OCI-LY1 (cell line): Measurements from ENCODE around the gene TENM4.

Experiments used
- H2AFZ ChIP-seq: fragments of 200-600 bp; sonication (generic), shearing (Covaris generic); 2 replicates; pipeline ENCODE4 v1.6.0; 2014; ENCODE audit warnings: antibody characterized with exemption, mild to moderate bottlenecking, low read length
- H3F3A ChIP-seq: fragments of 200-600 bp; sonication (generic), shearing (Covaris generic); 2 replicates; pipeline ENCODE4 v1.6.0; 2014; ENCODE audit warnings: mild to moderate bottlenecking, antibody characterized with exemption, low read length, moderate library complexity; ENCODE audit not compliant: insufficient read depth
- H3K27ac ChIP-seq: fragments of 200-600 bp; sonication (generic); 2 replicates; pipeline ENCODE4 v1.5.1; 2014; ENCODE audit warnings: low read length, mixed run types, mild to moderate bottlenecking, low read depth; ENCODE audit not compliant: poor library complexity, severe bottlenecking
- H3K27me3 ChIP-seq: fragments of 200-600 bp; sonication (generic); 2 replicates; pipeline ENCODE4 v1.6.0; 2014; ENCODE audit warnings: antibody characterized with exemption, mild to moderate bottlenecking, low read length, moderate library complexity; ENCODE audit not compliant: insufficient read depth
- H3K36me3 ChIP-seq: fragments of 200-600 bp; sonication (generic); 2 replicates; pipeline ENCODE4 v1.6.1; 2014; ENCODE audit warnings: mild to moderate bottlenecking, antibody characterized with exemption, low read length, moderate library complexity, mixed read lengths; ENCODE audit not compliant: insufficient read depth
- H3K4me1 ChIP-seq: fragments of 200-600 bp; sonication (generic); 2 replicates; pipeline ENCODE4 v1.5.1; 2014; ENCODE audit warnings: mild to moderate bottlenecking, low read length, moderate library complexity; ENCODE audit not compliant: insufficient read depth, severe bottlenecking
- H3K4me2 ChIP-seq: fragments of 200-600 bp; sonication (generic), shearing (Covaris generic); 2 replicates; pipeline ENCODE4 v1.6.1; 2014; ENCODE audit warnings: low read length
- H3K4me3 ChIP-seq: fragments of 200-600 bp; sonication (generic); 2 replicates; pipeline ENCODE4 v1.5.1; 2014; ENCODE audit warnings: low read length, low read depth, mild to moderate bottlenecking, mixed read lengths; ENCODE audit not compliant: poor library complexity, severe bottlenecking
- H3K79me2 ChIP-seq: fragments of 200-600 bp; shearing (Covaris generic); 2 replicates; pipeline ENCODE4 v1.6.1; 2016; ENCODE audit warnings: mixed run types, low read length, mixed read lengths; ENCODE audit not compliant: insufficient read depth
- H3K9ac ChIP-seq: fragments of 200-600 bp; sonication (generic), shearing (Covaris generic); 2 replicates; pipeline ENCODE4 v1.6.1; 2014; ENCODE audit warnings: mild to moderate bottlenecking, low read length, mixed read lengths
- H3K9me2 ChIP-seq: fragments of 200-600 bp; sonication (generic), shearing (Covaris generic); 2 replicates; pipeline ENCODE4 v1.6.1; 2014; ENCODE audit warnings: low read depth, mild to moderate bottlenecking, low read length, mixed read lengths
- H3K9me3 ChIP-seq: fragments of 200-600 bp; shearing (Covaris generic); 2 replicates; pipeline ENCODE4 v1.6.1; 2014; ENCODE audit warnings: low read length, mixed read lengths
- H4K20me1 ChIP-seq: fragments of 200-600 bp; sonication (generic), shearing (Covaris generic); 2 replicates; pipeline ENCODE4 v1.6.0; 2016; ENCODE audit warnings: mild to moderate bottlenecking, low read length; ENCODE audit not compliant: insufficient read depth
- EZH2 ChIP-seq: fragments of 200-600 bp; sonication (generic), shearing (Covaris generic); IDR thresholded peaks from 2 replicates; pipeline ENCODE4 v1.8.0; 2017; ENCODE audit warnings: borderline replicate concordance, mixed run types, mild to moderate bottlenecking, antibody characterized with exemption, low read length, moderate library complexity, mixed read lengths
- TF ChIP-seq, protein P1 (sequence below): fragments of 200-600 bp; sonication (generic), shearing (Covaris generic); IDR thresholded peaks from 2 replicates; pipeline ENCODE4 v1.5.1; 2017; ENCODE audit warnings: mild to moderate bottlenecking, antibody characterized with exemption, low read length, moderate library complexity, mixed read lengths

Gene TENM4

DNA sequence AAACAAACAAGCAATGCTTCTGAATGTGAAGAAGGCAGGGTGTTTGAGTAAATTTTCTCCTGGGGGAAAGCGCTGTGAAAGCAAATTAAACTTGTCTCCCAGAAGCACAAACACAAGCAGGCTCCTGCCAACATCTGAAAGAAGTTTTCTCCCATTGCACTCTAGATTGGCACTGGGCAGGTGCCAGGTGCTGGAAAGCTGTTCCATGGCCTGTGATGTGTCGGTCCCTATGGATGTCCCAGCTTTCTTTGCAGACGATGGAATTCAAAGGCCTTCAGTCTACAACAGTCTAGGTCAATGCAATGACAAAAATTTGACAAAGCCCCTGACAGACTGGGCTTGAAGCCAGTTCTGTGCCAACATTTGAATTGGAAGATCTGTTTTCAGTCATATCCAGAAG lies 620.1 kb downstream of the TENM4 start:
- no peak for TF ChIP-seq EZH2
- TF ChIP-seq, protein P1, sequence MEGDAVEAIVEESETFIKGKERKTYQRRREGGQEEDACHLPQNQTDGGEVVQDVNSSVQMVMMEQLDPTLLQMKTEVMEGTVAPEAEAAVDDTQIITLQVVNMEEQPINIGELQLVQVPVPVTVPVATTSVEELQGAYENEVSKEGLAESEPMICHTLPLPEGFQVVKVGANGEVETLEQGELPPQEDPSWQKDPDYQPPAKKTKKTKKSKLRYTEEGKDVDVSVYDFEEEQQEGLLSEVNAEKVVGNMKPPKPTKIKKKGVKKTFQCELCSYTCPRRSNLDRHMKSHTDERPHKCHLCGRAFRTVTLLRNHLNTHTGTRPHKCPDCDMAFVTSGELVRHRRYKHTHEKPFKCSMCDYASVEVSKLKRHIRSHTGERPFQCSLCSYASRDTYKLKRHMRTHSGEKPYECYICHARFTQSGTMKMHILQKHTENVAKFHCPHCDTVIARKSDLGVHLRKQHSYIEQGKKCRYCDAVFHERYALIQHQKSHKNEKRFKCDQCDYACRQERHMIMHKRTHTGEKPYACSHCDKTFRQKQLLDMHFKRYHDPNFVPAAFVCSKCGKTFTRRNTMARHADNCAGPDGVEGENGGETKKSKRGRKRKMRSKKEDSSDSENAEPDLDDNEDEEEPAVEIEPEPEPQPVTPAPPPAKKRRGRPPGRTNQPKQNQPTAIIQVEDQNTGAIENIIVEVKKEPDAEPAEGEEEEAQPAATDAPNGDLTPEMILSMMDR = no peak
- Histone ChIP-seq H3K9ac (no peak overlapping the region), H3K36me3 (no peaks in the 10 kb centered on the region), H3K27ac (no peak overlapping the region), H3F3A (no peaks in the 10 kb centered on the region), H3K27me3 (no peaks in the 10 kb centered on the region), H4K20me1 (no peaks in the 10 kb centered on the region), H3K4me2 (no peak overlapping the region), H3K9me2 (no peaks in the 10 kb centered on the region), H3K4me3 (no peak overlapping the region), H3K4me1 (no peaks in the 10 kb centered on the region), H3K79me2 (no peaks in the 10 kb centered on the region), H3K9me3 (no peaks in the 10 kb centered on the region), H2AFZ (no peak overlapping the region)

DNA sequence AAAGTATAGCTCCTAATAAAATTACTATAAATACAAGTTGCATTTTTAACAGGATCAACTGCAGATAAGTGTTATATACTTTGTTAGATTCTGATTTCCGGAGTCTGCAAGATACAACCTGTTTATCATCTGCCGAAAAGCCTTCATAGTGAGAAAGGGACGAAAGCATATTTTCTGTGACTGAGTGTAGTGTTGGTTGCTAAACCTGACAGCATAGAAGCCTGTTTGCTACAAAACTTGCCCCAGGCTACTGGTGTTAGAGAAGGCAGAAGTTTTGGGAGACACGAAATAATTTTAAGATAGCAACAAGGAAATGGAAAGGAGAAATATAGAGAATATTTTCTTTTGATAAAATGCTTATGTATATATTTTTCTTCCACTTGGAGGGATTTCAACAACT lies 622.6 kb downstream of the TENM4 start:
- Histone ChIP-seq H2AFZ (no peak overlapping the region), H3K9ac (no peak overlapping the region), H3K4me3 (no peak overlapping the region), H3K36me3 (no peaks in the 10 kb centered on the region), H3K4me2 (no peak overlapping the region), H3K27me3 (no peaks in the 10 kb centered on the region), H3F3A (no peaks in the 10 kb centered on the region), H3K9me2 (no peaks in the 10 kb centered on the region), H3K27ac (no peak overlapping the region), H3K4me1 (no peaks in the 10 kb centered on the region), H3K79me2 (no peaks in the 10 kb centered on the region), H3K9me3 (no peaks in the 10 kb centered on the region), H4K20me1 (no peaks in the 10 kb centered on the region)
- TF ChIP-seq, protein P1 = no peak
- TF ChIP-seq EZH2 = no peak

DNA sequence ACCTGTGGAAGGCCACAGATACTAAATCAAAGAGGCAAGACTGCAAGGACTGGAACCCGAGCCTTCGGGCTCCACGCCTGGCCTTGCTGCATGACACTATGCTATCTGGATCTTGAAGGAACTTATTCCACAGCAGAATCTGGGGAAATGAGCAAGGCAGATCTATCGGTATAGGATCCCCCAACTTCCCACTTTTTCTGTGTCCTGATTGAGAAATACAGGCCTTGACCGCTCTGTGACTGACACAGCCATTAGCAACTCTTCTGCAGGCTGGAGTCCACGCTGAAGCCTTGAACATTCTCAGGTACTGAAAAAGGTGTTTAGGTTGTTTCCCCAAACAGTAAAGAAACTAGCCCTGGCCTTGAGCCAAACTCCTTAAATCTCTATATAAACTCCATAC lies 625.0 kb downstream of the TENM4 start:
- no peaks in the 10 kb centered on the region for H3K4me1 ChIP-seq
- H3K36me3 ChIP-seq = no peaks in the 10 kb centered on the region
- no peak overlapping the region for H3K9ac ChIP-seq
- H3K27me3 ChIP-seq = no peaks in the 10 kb centered on the region
- no peak overlapping the region for H2AFZ ChIP-seq
- H3K79me2 ChIP-seq = no peaks in the 10 kb centered on the region
- H4K20me1 ChIP-seq = no peaks in the 10 kb centered on the region
- H3K4me2 ChIP-seq = no peak overlapping the region
- no peak overlapping the region for H3K27ac ChIP-seq
- TF ChIP-seq EZH2 = no peak
- TF ChIP-seq, protein P1 = no peak
- H3K9me2 ChIP-seq = no peaks in the 10 kb centered on the region
- no peaks in the 10 kb centered on the region for H3K9me3 ChIP-seq
- H3K4me3 ChIP-seq = no peak overlapping the region
- no peaks in the 10 kb centered on the region for H3F3A ChIP-seq
